Measurements from ENCODE around the gene CKS1B. TPM values are rescaled to one million over a fixed set of nuclear protein-coding genes. Genes with fewer than 3 reads are reported as not detected.

Gene CKS1B
- total RNA-seq, 3 donors from 2014 or later (not counting 1 experiment from before 2014, with no cell fraction given) = 8.5 to 13.0 (median 12.9) TPM

- no peaks in the 10 kb centered on the region for H3K27me3 ChIP-seq (ENCODE audit: control insufficient read depth, insufficient read depth, low read length)
- H3K9me3 ChIP-seq (ENCODE audit: control insufficient read depth, insufficient read depth, low read length) = no peaks in the 10 kb centered on the region
- H3K4me1 ChIP-seq (ENCODE audit: control insufficient read depth, insufficient read depth, low read length) = peaks cover 56% of the 10 kb centered on the region
- no peak for ATAC-seq
- H3K4me1 Mint-ChIP-seq = peaks cover 59 to 63% of the 10 kb centered on the region in 2 donors
- TF ChIP-seq CTCF (IDR thresholded peaks at IDR 0.05) = no peak
- intact Hi-C loops (cut with micrococcal nuclease) = loop anchor here (1.0 to 5.0 kb wide), 3 partner anchors 18 to 96 kb away; partner anchors contain the start of genes ADAM15 and CKS1B
- peak overlapping the region; percentile 89 to 94 for H3K27ac Mint-ChIP-seq
- H3K27me3 Mint-ChIP-seq (ENCODE audit: low read depth in 2 of 2) = no peaks in the 10 kb centered on the region
- peak overlapping the region; percentile 94 for H3K4me3 Mint-ChIP-seq
- peak overlapping the region; percentile 95 for H3K27ac ChIP-seq (ENCODE audit: low read length)
- no peak for DNase-seq
- no peaks in the 10 kb centered on the region for H3K36me3 Mint-ChIP-seq
- peaks cover 15% of the 10 kb centered on the region for H3K36me3 ChIP-seq (ENCODE audit: control insufficient read depth, insufficient read depth, low read length)
- H3K4me3 ChIP-seq (ENCODE audit: low read length) = peak overlapping the region; percentile 72
- H3K9me3 Mint-ChIP-seq = no peaks in the 10 kb centered on the region
- WGBS (ENCODE audit: insufficient coverage) = 45% methylated on average over 5 of the region's 6 CpGs
These were observed 17.9 kb upstream of the CKS1B start for GRCh38 chr1:154956544-154956941.

GRCh38 chr1:154957091-154957657, 17.3 kb upstream of the CKS1B start:
- no peaks in the 10 kb centered on the region for H3K27me3 Mint-ChIP-seq (ENCODE audit: low read depth in 2 of 2)
- H3K27ac ChIP-seq (ENCODE audit: low read length) = no peak overlapping the region

GRCh38 chr1:154958036-154958435, 16.4 kb upstream of the CKS1B start:
- ATAC-seq (no peak), DNase-seq (no peak)
- intact Hi-C loops (cut with micrococcal nuclease) = loop anchor here (5.0 kb wide), 1 partner anchor 94 kb away; the partner anchor contains the start of gene ADAM15
- Histone ChIP-seq H3K36me3 (ENCODE audit: control insufficient read depth, insufficient read depth, low read length) (peaks cover 13% of the 10 kb centered on the region), H3K27me3 (ENCODE audit: control insufficient read depth, insufficient read depth, low read length) (no peaks in the 10 kb centered on the region), H3K4me3 (ENCODE audit: low read length) (no peak overlapping the region), H3K9me3 (ENCODE audit: control insufficient read depth, insufficient read depth, low read length) (no peaks in the 10 kb centered on the region), H3K27ac (ENCODE audit: low read length) (no peak overlapping the region), H3K4me1 (ENCODE audit: control insufficient read depth, insufficient read depth, low read length) (peaks cover 51% of the 10 kb centered on the region)
- peaks cover 53 to 55% of the 10 kb centered on the region in 2 donors for H3K4me1 Mint-ChIP-seq
- H3K4me3 Mint-ChIP-seq = no peak overlapping the region
- no peaks in the 10 kb centered on the region for H3K36me3 Mint-ChIP-seq
- WGBS (ENCODE audit: insufficient coverage) = 100% methylated on average over 1 of the region's 2 CpGs
- no peaks in the 10 kb centered on the region for H3K9me3 Mint-ChIP-seq
- no peak overlapping the region for H3K27ac Mint-ChIP-seq
- H3K27me3 Mint-ChIP-seq (ENCODE audit: low read depth in 2 of 2) = no peaks in the 10 kb centered on the region
- TF ChIP-seq CTCF (IDR thresholded peaks at IDR 0.05) = no peak

More at GRCh38 chr1:154957091-154957657, 17.3 kb upstream of the CKS1B start:
- 96% methylated on average over 8 of the region's 9 CpGs for WGBS (ENCODE audit: insufficient coverage)
- H3K4me1 ChIP-seq (ENCODE audit: control insufficient read depth, insufficient read depth, low read length) = peaks cover 52% of the 10 kb centered on the region
- Mint-ChIP-seq H3K4me3 (peak overlapping the region; percentile 31), H3K36me3 (no peaks in the 10 kb centered on the region), H3K27ac (peak overlapping the region; percentile 89 to 94), H3K9me3 (no peaks in the 10 kb centered on the region), H3K4me1 (peaks cover 56 to 58% of the 10 kb centered on the region in 2 donors)
- H3K4me3 ChIP-seq (ENCODE audit: low read length) = no peak overlapping the region
- DNase-seq = no peak
- no peak for ATAC-seq
- no peaks in the 10 kb centered on the region for H3K9me3 ChIP-seq (ENCODE audit: control insufficient read depth, insufficient read depth, low read length)
- peaks cover 11% of the 10 kb centered on the region for H3K36me3 ChIP-seq (ENCODE audit: control insufficient read depth, insufficient read depth, low read length)
- no peaks in the 10 kb centered on the region for H3K27me3 ChIP-seq (ENCODE audit: control insufficient read depth, insufficient read depth, low read length)
- intact Hi-C loops (cut with micrococcal nuclease) = loop anchor here (2.0 to 5.0 kb wide), 2 partner anchors 18 to 95 kb away; partner anchors contain the start of genes ADAM15 and CKS1B
- TF ChIP-seq CTCF (IDR thresholded peaks at IDR 0.05) = no peak

Data from natural killer cell (primary cell).